Measurements from ENCODE around the gene NCK2.

The NCK2 gene

GRCh38 chr2:105924271-105924670 is 179.6 kb downstream of the NCK2 start:
- no peak for DNase-seq
- in situ Hi-C loops (cut with MboI; ENCODE audit: low pct_unique_long_range_greater_than_20kb, low sequenced_read_pairs): no loop called here

DNA sequence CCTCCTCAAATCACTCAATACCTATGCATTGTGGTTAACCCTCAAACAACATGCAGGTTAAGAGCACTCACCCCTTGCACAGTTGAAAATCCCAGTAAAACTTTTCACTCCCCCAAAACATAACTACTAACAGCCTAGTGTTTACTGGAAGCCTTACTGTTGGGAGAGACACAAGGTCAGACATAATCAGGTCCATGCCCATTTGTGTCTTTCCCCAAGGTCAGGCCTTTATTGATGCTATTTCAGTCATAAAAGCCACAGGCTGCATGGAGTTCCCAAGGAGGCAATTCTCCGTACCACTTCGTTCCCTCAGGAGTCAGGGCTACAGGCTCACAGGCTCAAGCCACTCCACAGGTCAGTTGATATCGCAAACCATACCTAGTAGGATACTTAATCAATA is 180.2 kb downstream of the NCK2 start:
- in situ Hi-C loops (cut with MboI; ENCODE audit: low pct_unique_long_range_greater_than_20kb, low sequenced_read_pairs): no loop called here
- DNase-seq: no peak

GRCh38 chr2:105925390-105925789 is 180.7 kb downstream of the NCK2 start:
- DNase-seq: no peak
- in situ Hi-C loops (cut with MboI; ENCODE audit: low pct_unique_long_range_greater_than_20kb, low sequenced_read_pairs): no loop called here

DNA sequence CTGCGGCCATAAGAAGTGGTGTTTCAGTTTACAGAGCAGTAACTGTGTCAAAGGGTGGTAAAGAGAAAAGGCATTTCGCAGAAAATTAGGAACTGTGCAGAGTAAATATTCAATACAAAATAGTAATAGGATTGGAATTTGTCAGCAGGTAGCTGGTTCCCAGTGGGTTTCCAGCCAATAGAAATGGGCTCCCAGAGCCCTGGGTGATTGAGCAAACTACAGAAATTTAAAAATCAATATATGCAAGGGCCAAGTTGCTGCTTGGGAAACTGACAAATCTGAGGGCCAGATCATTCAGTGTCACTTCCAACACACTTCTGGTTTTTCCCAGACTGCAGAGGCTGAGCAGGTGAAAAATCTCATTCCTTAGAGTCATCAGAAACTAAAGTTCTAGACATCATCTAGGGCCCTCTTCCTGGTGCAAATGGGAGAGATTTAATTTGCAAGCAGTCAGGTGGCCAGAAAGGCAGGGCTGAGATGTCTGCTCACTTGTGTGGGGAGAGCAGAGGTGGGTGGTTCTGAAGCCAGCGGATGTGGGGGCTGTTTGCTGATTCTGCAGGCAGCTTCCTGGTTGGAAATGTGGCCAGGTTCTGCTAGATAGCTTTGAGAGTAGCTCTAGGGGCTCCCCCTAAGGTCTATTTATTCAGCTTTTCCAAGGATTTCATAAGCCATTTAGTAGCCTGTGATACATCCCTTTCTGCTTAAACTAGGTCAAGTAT is 182.4 kb downstream of the NCK2 start:
- DNase-seq: no peak
- in situ Hi-C loops (cut with MboI; ENCODE audit: low pct_unique_long_range_greater_than_20kb, low sequenced_read_pairs): no loop called here

GRCh38 chr2:105928086-105928485 is 183.4 kb downstream of the NCK2 start:
- DNase-seq: no peak
- in situ Hi-C loops (cut with MboI; ENCODE audit: low pct_unique_long_range_greater_than_20kb, low sequenced_read_pairs): no loop called here

- in situ Hi-C loops (cut with MboI; ENCODE audit: low pct_unique_long_range_greater_than_20kb, low sequenced_read_pairs): no loop called here
- DNase-seq: no peak
Measured at GRCh38 chr2:105928563-105928962, 183.9 kb downstream of the NCK2 start.

- peak; percentile 37 for DNase-seq
Measured at GRCh38 chr2:105929516-105929915, 184.8 kb downstream of the NCK2 start.

DNA sequence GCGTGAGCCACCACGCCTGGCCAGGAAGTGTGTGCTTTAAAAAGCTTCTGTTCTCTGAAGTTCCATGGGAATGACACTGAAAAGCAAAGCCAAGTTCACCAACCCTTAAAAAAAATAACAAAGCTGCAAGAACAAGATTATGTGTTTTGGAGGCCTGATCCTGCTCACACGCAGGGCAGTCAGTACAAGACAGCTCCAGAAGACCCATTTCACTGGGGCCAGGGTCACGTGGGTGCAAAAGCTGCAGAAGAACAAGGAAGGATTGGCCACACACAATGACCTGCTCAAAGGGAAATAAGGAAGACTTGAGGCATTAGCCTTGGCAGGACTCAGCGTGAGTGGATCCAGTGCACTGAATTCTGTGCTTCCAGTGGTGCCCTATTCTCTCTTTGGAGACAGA is 187.9 kb downstream of the NCK2 start:
- no peak for DNase-seq
- in situ Hi-C loops (cut with MboI; ENCODE audit: low pct_unique_long_range_greater_than_20kb, low sequenced_read_pairs): no loop called here

More at GRCh38 chr2:105929516-105929915, 184.8 kb downstream of the NCK2 start:
- in situ Hi-C loops (cut with MboI; ENCODE audit: low pct_unique_long_range_greater_than_20kb, low sequenced_read_pairs): no loop called here

GRCh38 chr2:105933906-105934305 is 189.2 kb downstream of the NCK2 start:
- in situ Hi-C loops (cut with MboI; ENCODE audit: low pct_unique_long_range_greater_than_20kb, low sequenced_read_pairs): no loop called here
- no peak for DNase-seq

DNA sequence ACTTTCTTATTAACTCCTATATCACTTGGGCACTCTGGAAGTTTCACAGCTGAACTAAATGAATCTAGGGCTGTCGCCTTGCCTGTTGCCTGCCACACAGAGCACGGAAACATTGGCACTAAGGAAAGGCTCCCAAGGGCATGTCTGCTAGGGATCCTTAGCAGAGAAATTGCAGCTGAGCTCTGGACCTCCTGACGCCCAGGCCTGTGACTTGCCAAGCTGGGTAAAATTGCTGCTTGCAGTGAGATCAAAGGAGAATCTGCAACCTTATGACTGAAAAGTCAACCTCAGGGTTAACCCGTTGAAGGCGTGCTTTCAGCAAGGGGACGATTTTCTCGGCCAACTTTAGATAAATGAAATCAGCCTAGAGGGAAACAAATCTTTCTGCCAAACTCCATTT is 189.8 kb downstream of the NCK2 start:
- in situ Hi-C loops (cut with MboI; ENCODE audit: low pct_unique_long_range_greater_than_20kb, low sequenced_read_pairs): no loop called here
- no peak for DNase-seq

DNA sequence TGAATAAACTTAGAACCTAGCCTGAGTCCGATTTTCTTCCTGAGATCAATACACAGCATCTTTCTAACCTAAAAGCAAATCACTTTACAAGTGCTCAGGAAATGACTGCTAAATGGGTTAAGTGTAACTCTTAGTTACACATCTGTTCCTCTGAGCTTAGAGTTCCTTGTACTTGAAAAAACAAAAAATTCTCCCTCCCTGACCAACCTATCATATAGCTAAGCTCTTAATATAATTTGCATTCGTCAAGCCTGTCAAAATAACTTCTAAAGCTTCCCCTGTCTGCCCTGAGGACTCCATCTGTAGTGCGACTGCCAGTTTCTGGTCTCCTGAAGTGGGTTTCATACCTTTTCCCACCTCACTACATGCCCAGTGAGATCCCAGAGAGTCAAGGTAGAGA is 190.4 kb downstream of the NCK2 start:
- in situ Hi-C loops (cut with MboI; ENCODE audit: low pct_unique_long_range_greater_than_20kb, low sequenced_read_pairs): no loop called here
- no peak for DNase-seq

GRCh38 chr2:105936954-105937353 is 192.2 kb downstream of the NCK2 start:
- DNase-seq: no peak
- in situ Hi-C loops (cut with MboI; ENCODE audit: low pct_unique_long_range_greater_than_20kb, low sequenced_read_pairs): no loop called here

DNA sequence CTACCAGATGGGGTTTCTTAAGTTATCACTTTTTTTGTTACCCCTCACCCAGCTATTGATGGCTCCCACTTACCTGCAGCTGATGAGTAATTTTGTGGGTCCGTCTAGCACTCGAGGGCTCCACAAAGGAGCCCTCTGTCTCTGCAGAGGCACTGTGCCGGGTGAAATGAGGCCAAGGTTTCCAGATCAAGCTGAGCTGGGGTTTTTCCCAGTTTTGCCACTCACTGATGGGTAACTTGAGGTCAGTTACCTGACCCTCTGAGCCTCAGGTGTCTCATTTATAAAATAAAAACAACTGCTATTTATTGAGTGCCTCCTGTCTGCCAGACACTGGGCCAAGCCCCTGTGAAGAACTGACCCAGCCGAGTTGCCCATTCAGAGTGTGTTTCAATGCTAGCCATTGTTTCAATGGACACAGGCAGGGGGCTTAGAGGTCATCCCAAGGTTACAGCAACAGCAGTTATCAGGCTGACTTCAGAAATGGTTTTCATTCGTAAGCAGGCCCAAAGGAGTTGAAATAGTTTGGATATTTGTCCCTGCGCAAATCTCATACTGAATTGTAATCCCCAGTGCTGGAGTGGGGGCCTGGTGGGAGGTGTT is 192.9 kb downstream of the NCK2 start:
- no peak for DNase-seq
- in situ Hi-C loops (cut with MboI; ENCODE audit: low pct_unique_long_range_greater_than_20kb, low sequenced_read_pairs): no loop called here

All from KBM-7 (cell line).